UCSD-AML1 (cell line): ENCODE results near the gene TMA7.

Source experiments
- DNase-seq: peaks from one replicate; lab custom pipeline; 2025; ENCODE audit not compliant: unreplicated experiment; lab: John Stamatoyannopoulos, UW

Gene TMA7

GRCh38 chr3:48408823-48409281, 31.2 kb upstream of the TMA7 start:
- no peak for DNase-seq

GRCh38 chr3:48409291-48410201, 30.5 kb upstream of the TMA7 start:
- no peak for DNase-seq

GRCh38 chr3:48410205-48411040, 29.6 kb upstream of the TMA7 start:
- DNase-seq: no peak

- DNase-seq: no peak
Observed at GRCh38 chr3:48411041-48411588, 28.9 kb upstream of the TMA7 start.

GRCh38 chr3:48411606-48412374, 28.3 kb upstream of the TMA7 start:
- no peak for DNase-seq

GRCh38 chr3:48412375-48413001, 27.6 kb upstream of the TMA7 start:
- no peak for DNase-seq

- DNase-seq: no peak
Observed at GRCh38 chr3:48413086-48413485, 27.0 kb upstream of the TMA7 start.

- no peak for DNase-seq
Observed at GRCh38 chr3:48413611-48414010, 26.4 kb upstream of the TMA7 start.

GRCh38 chr3:48414376-48415250, 25.4 kb upstream of the TMA7 start:
- no peak for DNase-seq

- DNase-seq: no peak
Observed at GRCh38 chr3:48415251-48415953, 24.7 kb upstream of the TMA7 start.

GRCh38 chr3:48416091-48416505, 24.0 kb upstream of the TMA7 start:
- no peak for DNase-seq

GRCh38 chr3:48416546-48416945, 23.5 kb upstream of the TMA7 start:
- no peak for DNase-seq

GRCh38 chr3:48417529-48418108, 22.4 kb upstream of the TMA7 start:
- no peak for DNase-seq

GRCh38 chr3:48418140-48418539, 21.9 kb upstream of the TMA7 start:
- no peak for DNase-seq

- no peak for DNase-seq
Observed at GRCh38 chr3:48418651-48419050, 21.4 kb upstream of the TMA7 start.

- DNase-seq: no peak
Observed at GRCh38 chr3:48419149-48419548, 20.9 kb upstream of the TMA7 start.

GRCh38 chr3:48419597-48419996, 20.5 kb upstream of the TMA7 start:
- no peak for DNase-seq

GRCh38 chr3:48420561-48420960, 19.5 kb upstream of the TMA7 start:
- DNase-seq: no peak
